ENCODE measurements around the gene RREB1.

DNA sequence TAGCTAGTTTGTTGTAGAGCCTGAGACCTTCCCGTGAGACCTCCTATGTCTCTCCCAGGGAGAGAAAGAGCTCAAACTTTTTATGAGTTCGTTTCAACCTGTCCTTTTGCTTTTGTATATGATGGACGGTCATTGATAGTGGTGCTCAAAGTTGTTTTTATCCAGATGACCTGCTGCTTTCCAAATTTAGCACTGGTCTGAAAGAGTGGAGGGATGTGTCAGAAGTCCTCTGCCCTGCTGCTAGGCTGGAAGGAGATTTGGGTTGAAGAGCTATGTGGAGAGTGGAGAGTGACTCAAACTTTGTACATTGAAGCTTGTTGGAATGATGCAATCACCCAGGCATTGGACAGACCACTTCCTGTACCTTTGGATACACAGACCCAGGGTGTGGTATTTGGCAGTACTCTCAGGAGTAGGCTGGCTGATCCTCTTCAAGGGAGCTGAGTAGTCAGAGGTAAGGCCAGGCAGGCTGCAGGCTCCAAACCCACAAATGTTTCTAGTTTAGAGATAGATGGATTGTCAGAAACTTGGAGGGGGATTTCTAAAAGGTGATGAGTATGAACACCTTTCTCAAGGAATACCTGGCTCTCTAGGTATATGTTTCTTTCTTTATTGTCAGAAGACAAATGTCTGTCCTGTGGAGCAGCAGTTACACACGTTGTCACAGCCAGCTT, 49.4 kb upstream of the RREB1 start:
- TF ChIP-seq REST (IDR thresholded peaks at IDR 0.05; ENCODE audit: insufficient replicate concordance, low read depth) (no peak), GABPA (IDR thresholded peaks at IDR 0.05; ENCODE audit: low read depth) (no peak)
